ENCODE data around the gene PLCB3.

Gene PLCB3

DNA sequence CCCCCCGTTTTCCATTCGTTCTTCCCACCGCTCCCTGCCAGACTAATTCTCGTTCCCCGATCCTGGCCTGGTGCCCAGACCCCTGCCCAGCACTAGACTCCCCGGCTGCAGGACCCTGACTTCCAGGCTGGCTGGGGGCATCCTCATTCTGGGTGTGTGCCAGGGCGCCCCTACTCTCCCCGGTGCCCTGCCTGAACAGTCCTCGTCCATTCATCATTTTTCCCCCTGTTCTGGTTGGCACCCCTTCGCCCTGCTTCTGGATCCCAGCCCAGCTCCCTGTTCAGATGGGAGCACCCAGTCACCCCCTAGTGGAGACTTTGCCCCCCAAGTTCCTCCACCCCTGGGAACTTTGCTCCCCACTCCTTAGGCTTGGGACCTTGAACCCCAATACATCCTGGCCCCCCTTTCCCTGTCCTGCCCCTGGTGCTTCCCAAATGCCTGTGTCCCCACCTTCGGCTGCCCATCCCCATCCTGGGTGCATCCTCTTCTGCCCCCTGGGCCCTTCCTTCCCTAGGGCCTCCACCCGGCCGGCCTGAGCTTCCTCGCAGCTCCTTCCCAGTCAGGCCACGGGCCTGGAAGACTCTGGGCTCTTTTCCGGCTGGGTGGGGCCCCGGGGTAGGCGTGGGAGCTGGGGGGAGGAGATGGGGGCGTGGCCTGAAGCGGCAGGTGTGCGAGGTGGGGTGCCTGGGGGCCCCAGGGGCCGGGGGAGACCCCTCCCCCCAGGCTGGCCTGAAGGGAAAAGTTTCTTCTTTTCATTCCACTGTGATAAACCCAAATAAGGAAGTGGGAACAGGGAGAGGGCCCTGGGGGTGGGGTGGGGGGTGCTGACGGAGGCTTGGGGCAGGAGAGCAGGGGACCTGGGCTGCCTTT, 908 bp downstream of the PLCB3 start:
- WGBS = 5% methylated on average over 19 of the region's 23 CpGs

DNA sequence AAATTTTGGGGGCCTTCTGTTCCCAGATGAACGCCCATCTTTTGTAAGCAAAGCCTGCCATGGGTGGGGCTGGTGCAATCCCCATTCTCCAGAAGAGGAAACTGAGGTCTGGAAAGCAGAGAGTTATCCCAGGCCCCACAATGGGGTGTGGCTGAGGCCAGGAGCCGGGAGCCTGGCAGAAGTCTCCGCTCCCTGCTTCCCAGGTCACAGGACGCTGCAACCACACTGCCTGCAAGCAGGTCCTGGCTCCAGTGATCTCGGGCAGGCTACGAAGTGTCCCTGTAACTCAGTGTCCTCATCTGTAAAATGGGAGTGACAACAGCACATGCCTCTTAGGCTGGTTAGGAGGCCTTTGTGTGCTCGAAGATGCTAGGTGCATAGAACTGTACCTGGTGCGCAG, 1.7 kb downstream of the PLCB3 start:
- Histone ChIP-seq H3K4me1 (ENCODE audit: insufficient read depth, low read length) (peaks cover 30% of the 10 kb centered on the region), H3K9ac (ENCODE audit: low read depth, low read length) (no peak overlapping the region)

More for the DNA sequence above, 908 bp downstream of the PLCB3 start:
- H3K4me3 ChIP-seq (ENCODE audit: low read length) = peak overlapping the region; percentile 89
- no peaks in the 10 kb centered on the region for H3K27me3 ChIP-seq (ENCODE audit: insufficient read depth, low read length)
- H3K9ac ChIP-seq (ENCODE audit: low read depth, low read length) = peak overlapping the region; percentile 67
- peaks cover 34% of the 10 kb centered on the region for H3K4me1 ChIP-seq (ENCODE audit: insufficient read depth, low read length)
- H3K9me3 ChIP-seq (ENCODE audit: insufficient read depth, low read depth, low read length) = no peaks in the 10 kb centered on the region
- H3K27ac ChIP-seq (ENCODE audit: low read depth, low read length) = peak overlapping the region; percentile 66; the same call in 1 of the 2 replicates
- peaks cover 24% of the 10 kb centered on the region for H3K36me3 ChIP-seq (ENCODE audit: insufficient read depth, low read length)

DNA sequence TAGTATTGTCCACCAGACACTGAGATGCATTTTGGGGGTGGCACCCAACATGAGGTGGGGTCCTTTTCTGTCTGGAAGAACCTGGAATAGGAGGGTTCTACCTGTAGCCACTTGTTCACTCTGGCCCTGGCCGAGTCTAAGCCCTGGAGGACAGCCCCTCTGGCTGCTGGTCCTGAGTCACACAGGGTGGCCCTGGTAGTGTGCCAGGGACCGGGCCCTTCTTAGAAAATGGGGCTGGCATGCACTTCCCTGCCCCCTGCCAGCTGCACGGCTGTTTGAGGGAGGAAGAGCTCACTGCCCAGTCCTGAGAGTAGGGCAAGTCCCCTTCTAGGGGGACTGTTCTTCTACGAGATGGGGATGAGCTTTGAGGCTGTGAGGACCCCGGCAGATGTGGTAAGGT, 2.2 kb downstream of the PLCB3 start:
- 90% methylated on average over 5 of the region's 5 CpGs for WGBS
- no peak overlapping the region for H3K9ac ChIP-seq (ENCODE audit: low read depth, low read length)
- H3K36me3 ChIP-seq (ENCODE audit: insufficient read depth, low read length) = peaks cover 35% of the 10 kb centered on the region
- H3K9me3 ChIP-seq (ENCODE audit: insufficient read depth, low read depth, low read length) = no peaks in the 10 kb centered on the region
- H3K27ac ChIP-seq (ENCODE audit: low read depth, low read length) = peak overlapping the region; percentile 66; the same call in 1 of the 2 replicates
- no peaks in the 10 kb centered on the region for H3K27me3 ChIP-seq (ENCODE audit: insufficient read depth, low read length)
- peaks cover 25% of the 10 kb centered on the region for H3K4me1 ChIP-seq (ENCODE audit: insufficient read depth, low read length)
- 0 out of 2 replicates have a peak overlapping the region, but pooled peaks have one; percentile 89 for H3K4me3 ChIP-seq (ENCODE audit: low read length)

More for the DNA sequence above, 1.7 kb downstream of the PLCB3 start:
- Histone ChIP-seq H3K4me3 (ENCODE audit: low read length) (peak overlapping the region; percentile 89), H3K27ac (ENCODE audit: low read depth, low read length) (peak overlapping the region; percentile 66; the same call in 1 of the 2 replicates), H3K9me3 (ENCODE audit: insufficient read depth, low read depth, low read length) (no peaks in the 10 kb centered on the region), H3K27me3 (ENCODE audit: insufficient read depth, low read length) (no peaks in the 10 kb centered on the region), H3K36me3 (ENCODE audit: insufficient read depth, low read length) (peaks cover 31% of the 10 kb centered on the region)
- 80% methylated on average over 8 of the region's 8 CpGs for WGBS

DNA sequence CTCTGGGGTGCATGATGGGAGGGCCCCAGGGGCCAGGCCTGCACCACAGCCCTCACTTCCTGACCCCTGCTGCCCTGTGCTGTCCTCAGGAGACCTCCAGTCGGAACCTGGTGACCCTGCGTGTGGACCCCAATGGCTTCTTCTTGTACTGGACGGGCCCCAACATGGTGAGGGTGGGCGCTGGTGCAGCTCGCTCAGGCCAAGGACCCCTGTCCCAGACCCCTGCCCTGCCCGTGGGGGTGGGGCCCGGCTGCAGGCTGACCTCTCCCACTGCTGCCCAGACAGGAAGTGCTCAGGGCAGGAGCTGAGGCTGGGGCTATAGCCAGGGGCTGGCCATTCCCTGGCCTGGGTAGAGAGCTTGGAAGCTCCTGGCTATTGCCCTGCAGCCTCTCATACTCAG, 3.0 kb downstream of the PLCB3 start:
- Histone ChIP-seq H3K27me3 (ENCODE audit: insufficient read depth, low read length) (no peaks in the 10 kb centered on the region), H3K9ac (ENCODE audit: low read depth, low read length) (no peak overlapping the region; the same call in 1 of the 2 replicates), H3K36me3 (ENCODE audit: insufficient read depth, low read length) (peaks cover 44% of the 10 kb centered on the region), H3K9me3 (ENCODE audit: insufficient read depth, low read depth, low read length) (no peaks in the 10 kb centered on the region), H3K4me1 (ENCODE audit: insufficient read depth, low read length) (peaks cover 17% of the 10 kb centered on the region), H3K4me3 (ENCODE audit: low read length) (no peak overlapping the region), H3K27ac (ENCODE audit: low read depth, low read length) (no peak overlapping the region)
- 94% methylated on average over 7 of the region's 7 CpGs for WGBS

DNA sequence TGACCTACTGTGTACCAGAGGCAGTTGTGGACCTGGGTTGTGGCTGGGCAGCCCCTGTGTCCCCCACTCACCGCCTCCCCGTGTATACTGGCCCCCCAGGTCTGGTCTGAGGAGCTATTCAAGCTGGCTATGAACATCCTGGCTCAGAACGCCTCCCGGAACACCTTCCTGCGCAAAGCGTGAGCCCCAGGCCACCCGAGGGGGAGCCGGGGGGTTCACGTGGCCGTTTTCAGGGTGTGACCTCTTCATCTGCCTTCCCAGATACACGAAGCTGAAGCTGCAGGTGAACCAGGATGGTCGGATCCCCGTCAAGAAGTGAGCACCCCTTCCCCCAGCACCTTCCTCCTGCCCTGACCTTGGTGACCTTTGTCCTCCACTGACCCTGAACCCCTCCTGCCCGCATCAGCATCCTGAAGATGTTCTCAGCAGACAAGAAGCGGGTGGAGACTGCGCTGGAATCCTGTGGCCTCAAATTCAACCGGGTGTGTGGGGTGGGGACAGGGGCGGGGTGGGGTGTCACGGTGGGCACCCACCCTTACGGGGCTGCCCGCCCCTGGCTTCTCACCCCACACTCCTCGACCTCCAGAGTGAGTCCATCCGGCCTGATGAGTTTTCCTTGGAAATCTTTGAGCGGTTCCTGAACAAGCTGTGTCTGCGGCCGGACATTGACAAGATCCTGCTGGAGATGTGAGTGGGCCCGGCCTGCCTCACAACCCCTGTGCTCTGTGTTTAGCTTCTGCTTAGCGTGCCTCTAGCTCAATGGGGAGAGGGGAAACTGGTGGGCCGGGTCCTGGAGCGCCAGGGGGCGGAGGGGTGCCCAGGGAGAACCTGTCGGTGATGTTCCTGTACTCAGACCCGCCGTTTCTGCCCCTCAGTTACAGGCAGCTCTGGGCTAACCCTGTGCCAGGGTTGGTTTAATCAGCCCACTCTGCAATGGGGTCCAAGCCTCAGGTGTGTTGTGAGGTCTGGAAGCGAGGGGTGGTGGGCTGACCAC, 4.1 kb downstream of the PLCB3 start:
- H3K4me3 ChIP-seq (ENCODE audit: low read length) = no peak overlapping the region
- H3K36me3 ChIP-seq (ENCODE audit: insufficient read depth, low read length) = peaks cover 55% of the 10 kb centered on the region
- H3K27ac ChIP-seq (ENCODE audit: low read depth, low read length) = no peak overlapping the region
- H3K9me3 ChIP-seq (ENCODE audit: insufficient read depth, low read depth, low read length) = no peaks in the 10 kb centered on the region
- no peak overlapping the region for H3K9ac ChIP-seq (ENCODE audit: low read depth, low read length)
- H3K27me3 ChIP-seq (ENCODE audit: insufficient read depth, low read length) = no peaks in the 10 kb centered on the region
- 95% methylated on average over 35 of the region's 35 CpGs for WGBS
- peaks cover 9% of the 10 kb centered on the region; the same call in 1 of the 2 replicates for H3K4me1 ChIP-seq (ENCODE audit: insufficient read depth, low read length)

DNA sequence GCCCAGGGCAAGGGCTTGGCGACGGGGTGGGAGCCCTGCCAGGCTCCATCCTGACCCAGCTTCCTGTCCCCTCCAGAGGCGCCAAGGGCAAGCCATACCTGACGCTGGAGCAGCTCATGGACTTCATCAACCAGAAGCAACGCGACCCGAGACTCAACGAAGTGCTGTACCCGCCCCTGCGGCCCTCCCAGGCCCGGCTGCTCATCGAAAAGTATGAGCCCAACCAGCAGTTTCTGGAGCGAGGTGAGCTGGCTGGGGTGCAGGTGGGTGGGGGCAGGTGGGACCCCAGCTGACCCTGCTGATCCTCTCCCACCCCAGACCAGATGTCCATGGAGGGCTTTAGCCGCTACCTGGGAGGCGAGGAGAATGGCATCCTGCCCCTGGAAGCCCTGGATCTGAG, 5.0 kb downstream of the PLCB3 start:
- WGBS = 95% methylated on average over 15 of the region's 15 CpGs
- H3K36me3 ChIP-seq (ENCODE audit: insufficient read depth, low read length) = peaks cover 60% of the 10 kb centered on the region

DNA sequence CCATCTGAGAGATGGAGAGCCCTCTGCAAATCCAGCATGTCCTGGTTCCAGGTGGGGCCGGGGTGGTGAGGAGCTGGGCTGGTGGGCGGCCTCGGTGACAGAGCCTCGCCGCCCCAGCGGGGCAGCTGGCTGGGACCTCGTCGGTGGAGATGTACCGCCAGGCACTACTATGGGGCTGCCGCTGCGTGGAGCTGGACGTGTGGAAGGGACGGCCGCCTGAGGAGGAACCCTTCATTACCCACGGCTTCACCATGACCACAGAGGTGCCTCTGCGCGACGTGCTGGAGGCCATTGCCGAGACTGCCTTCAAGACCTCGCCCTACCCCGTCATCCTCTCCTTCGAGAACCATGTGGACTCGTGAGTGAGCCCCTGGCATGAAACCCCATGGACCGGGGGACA, 7.0 kb downstream of the PLCB3 start:
- no peak overlapping the region for H3K27ac ChIP-seq (ENCODE audit: low read depth, low read length)
- H3K9me3 ChIP-seq (ENCODE audit: insufficient read depth, low read depth, low read length) = no peaks in the 10 kb centered on the region
- no peak overlapping the region for H3K9ac ChIP-seq (ENCODE audit: low read depth, low read length)
- 94% methylated on average over 24 of the region's 24 CpGs for WGBS
- H3K36me3 ChIP-seq (ENCODE audit: insufficient read depth, low read length) = peaks cover 80% of the 10 kb centered on the region
- peaks cover 2% of the 10 kb centered on the region; the same call in 1 of the 2 replicates for H3K4me1 ChIP-seq (ENCODE audit: insufficient read depth, low read length)
- no peaks in the 10 kb centered on the region for H3K27me3 ChIP-seq (ENCODE audit: insufficient read depth, low read length)
- no peak overlapping the region for H3K4me3 ChIP-seq (ENCODE audit: low read length)

More for the DNA sequence above, 5.0 kb downstream of the PLCB3 start:
- no peak overlapping the region for H3K27ac ChIP-seq (ENCODE audit: low read depth, low read length)
- H3K27me3 ChIP-seq (ENCODE audit: insufficient read depth, low read length) = no peaks in the 10 kb centered on the region
- H3K4me1 ChIP-seq (ENCODE audit: insufficient read depth, low read length) = 0 out of 2 replicates have a peak, but pooled peaks cover 3% of the 10 kb centered on the region
- H3K9ac ChIP-seq (ENCODE audit: low read depth, low read length) = no peak overlapping the region
- H3K9me3 ChIP-seq (ENCODE audit: insufficient read depth, low read depth, low read length) = no peaks in the 10 kb centered on the region
- no peak overlapping the region for H3K4me3 ChIP-seq (ENCODE audit: low read length)

DNA sequence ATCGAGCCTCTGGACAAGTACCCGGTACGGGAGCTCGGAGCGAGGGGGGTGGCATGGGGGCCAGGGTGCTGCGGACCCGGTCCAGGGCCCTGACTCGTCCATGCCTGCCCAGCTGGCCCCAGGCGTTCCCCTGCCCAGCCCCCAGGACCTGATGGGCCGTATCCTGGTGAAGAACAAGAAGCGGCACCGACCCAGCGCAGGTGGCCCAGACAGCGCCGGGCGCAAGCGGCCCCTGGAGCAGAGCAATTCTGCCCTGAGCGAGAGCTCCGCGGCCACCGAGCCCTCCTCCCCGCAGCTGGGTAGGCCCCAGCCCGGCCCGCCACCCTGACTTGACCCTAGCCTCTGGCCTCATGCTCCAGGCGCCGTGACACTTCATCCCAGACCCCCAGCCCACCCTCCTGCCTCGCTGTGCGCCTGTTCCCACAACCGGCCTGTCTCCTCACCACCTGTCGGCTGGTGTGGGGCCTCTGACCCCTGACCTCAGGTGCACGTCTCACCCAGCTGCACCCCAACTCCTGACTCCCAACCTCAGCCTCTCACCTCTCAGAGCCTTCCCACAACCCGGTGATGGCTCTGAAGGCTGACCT, 7.7 kb downstream of the PLCB3 start:
- H3K4me1 ChIP-seq (ENCODE audit: insufficient read depth, low read length) = peaks cover 4% of the 10 kb centered on the region; the same call in 1 of the 2 replicates
- no peaks in the 10 kb centered on the region for H3K27me3 ChIP-seq (ENCODE audit: insufficient read depth, low read length)
- no peak overlapping the region for H3K27ac ChIP-seq (ENCODE audit: low read depth, low read length)
- 95% methylated on average over 32 of the region's 32 CpGs for WGBS
- no peaks in the 10 kb centered on the region for H3K9me3 ChIP-seq (ENCODE audit: insufficient read depth, low read depth, low read length)
- H3K9ac ChIP-seq (ENCODE audit: low read depth, low read length) = no peak overlapping the region
- H3K4me3 ChIP-seq (ENCODE audit: low read length) = no peak overlapping the region
- peaks cover 86% of the 10 kb centered on the region for H3K36me3 ChIP-seq (ENCODE audit: insufficient read depth, low read length)

DNA sequence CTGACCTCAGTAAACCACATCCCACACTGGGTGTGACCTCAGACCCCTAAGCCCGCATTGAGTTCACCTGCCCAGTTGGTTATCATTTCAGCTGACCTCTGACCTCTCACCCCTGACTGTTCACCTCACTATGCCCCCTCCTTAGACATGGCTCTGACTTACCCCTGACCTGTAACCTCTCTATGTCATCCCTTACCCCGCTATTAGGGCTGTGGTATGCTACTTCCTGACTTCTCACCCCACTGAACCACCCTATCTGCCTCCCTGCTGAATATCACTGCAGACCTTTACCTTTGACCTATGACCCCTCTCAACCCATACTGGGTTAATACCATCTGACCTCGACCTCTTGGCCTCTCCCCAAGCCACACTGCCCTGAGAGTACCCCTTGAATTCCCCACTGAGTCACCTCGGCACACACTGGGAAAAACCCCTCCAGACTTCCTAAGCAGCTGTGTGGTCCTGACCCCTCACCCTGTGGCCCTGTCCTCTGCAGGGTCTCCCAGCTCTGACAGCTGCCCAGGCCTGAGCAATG, 8.3 kb downstream of the PLCB3 start:
- peaks cover 92% of the 10 kb centered on the region for H3K36me3 ChIP-seq (ENCODE audit: insufficient read depth, low read length)
- no peak overlapping the region for H3K9ac ChIP-seq (ENCODE audit: low read depth, low read length)
- H3K4me3 ChIP-seq (ENCODE audit: low read length) = no peak overlapping the region
- no peak overlapping the region for H3K27ac ChIP-seq (ENCODE audit: low read depth, low read length)
- H3K27me3 ChIP-seq (ENCODE audit: insufficient read depth, low read length) = no peaks in the 10 kb centered on the region
- 93% methylated on average over 4 of the region's 4 CpGs for WGBS
- no peaks in the 10 kb centered on the region for H3K9me3 ChIP-seq (ENCODE audit: insufficient read depth, low read depth, low read length)
- peaks cover 4% of the 10 kb centered on the region; the same call in 1 of the 2 replicates for H3K4me1 ChIP-seq (ENCODE audit: insufficient read depth, low read length)

DNA sequence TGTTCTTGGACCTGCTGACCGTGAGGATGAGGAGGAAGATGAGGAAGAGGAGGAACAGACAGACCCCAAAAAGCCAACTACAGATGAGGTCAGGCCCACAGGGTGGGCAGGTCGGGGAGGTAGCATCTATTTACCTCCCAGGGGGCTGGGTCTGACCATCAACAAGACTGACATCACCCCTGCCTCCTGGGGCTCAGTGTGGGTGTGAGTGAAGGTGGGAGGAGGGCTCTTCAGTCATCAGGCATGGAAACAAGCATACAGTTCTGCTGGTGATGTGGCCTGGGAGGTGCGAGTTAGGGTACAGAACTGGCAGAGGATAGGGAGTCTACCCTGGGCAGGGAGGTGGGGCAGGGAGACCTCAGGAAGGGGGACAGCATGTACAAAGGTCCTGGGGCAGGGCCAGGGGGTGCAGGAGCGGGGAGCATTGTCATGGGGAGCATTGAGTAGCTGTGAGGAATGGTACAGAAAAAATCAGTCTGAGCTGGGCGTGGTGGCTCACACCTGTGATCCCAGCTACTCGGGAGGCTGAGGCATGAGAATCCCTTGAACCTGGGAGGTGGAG, 8.9 kb downstream of the PLCB3 start:
- Histone ChIP-seq H3K9me3 (ENCODE audit: insufficient read depth, low read depth, low read length) (no peaks in the 10 kb centered on the region), H3K4me1 (ENCODE audit: insufficient read depth, low read length) (peaks cover 4% of the 10 kb centered on the region; the same call in 1 of the 2 replicates), H3K27ac (ENCODE audit: low read depth, low read length) (no peak overlapping the region), H3K9ac (ENCODE audit: low read depth, low read length) (no peak overlapping the region), H3K36me3 (ENCODE audit: insufficient read depth, low read length) (peaks cover 89% of the 10 kb centered on the region), H3K27me3 (ENCODE audit: insufficient read depth, low read length) (no peaks in the 10 kb centered on the region), H3K4me3 (ENCODE audit: low read length) (no peak overlapping the region)
- WGBS = 93% methylated on average over 6 of the region's 6 CpGs
